HepG2 (cell line): ENCODE measurements around the gene TLL2. TPM values are rescaled to one million over a fixed set of nuclear protein-coding genes. Genes with fewer than 3 reads are reported as not detected.

Source experiments
- ATAC-seq: fragments of 200-7000 bp; cut with Tn5 transposase; 3 replicates; pipeline ENCODE4 v1.9.1; 2020; ENCODE audit warnings: mild to moderate bottlenecking, moderate library complexity
- BruUV-seq: library from RNA; stranded (reverse); fragments of 400-500 nt; replicated peaks from 2 replicates; lab custom pipeline; 2021; lab: Mats Ljungman, UMichigan
- CTCF ChIA-PET: fragments of 300-600 bp; formaldehyde crosslinking; extraction: SDS; loops from one replicate; lab custom pipeline; 2021; ENCODE audit warnings: low total read pairs, inconsistent platforms, low intra/inter-chr PET ratio; lab: Yijun Ruan, JAX
- POLR2A ChIA-PET: fragments of 350-600 bp; sonication (Branson Sonifier 250); formaldehyde crosslinking; loops from one replicate; lab custom pipeline; 2020; ENCODE audit warnings: antibody characterized with exemption, inconsistent platforms; lab: Yijun Ruan, JAX
- DNase-seq: peaks from one replicate; pipeline ENCODE4 v3.0.0-alpha.2; 2015; ENCODE audit warnings: low spot score
- FAIRE-seq: peaks from 3 replicates; lab custom pipeline; 2011; peaks lifted over from hg19 to GRCh38; lab: Jason Lieb, UNC
- H2AFZ ChIP-seq: one replicate; pipeline ENCODE4 v1.6.1; 2011; ENCODE audit warnings: low read length, inconsistent platforms
- H3K27ac ChIP-seq: fragments of 300-600 bp; 3 replicates; pipeline ENCODE4 v1.8.0; 2011; ENCODE audit warnings: mixed run types, mild to moderate bottlenecking, mixed read lengths, low read length, inconsistent platforms; ENCODE audit not compliant: insufficient read depth; ENCODE audit errors: extremely low read length
- H3K27me3 ChIP-seq, 2 experiments: fragments of 200-600 bp in 1 of 2; 2 replicates in 1 of 2; 3 replicates in 1 of 2; pipeline versions ENCODE4 v1.6.0 to v1.8.0; 2011; ENCODE audit warnings: low read length in 2 of 2, mild to moderate bottlenecking in 2 of 2, moderate library complexity in 2 of 2, inconsistent platforms in 1 of 2; ENCODE audit not compliant: insufficient read depth in 2 of 2, control insufficient read depth in 1 of 2
- H3K36me3 ChIP-seq, 2 experiments: fragments of 200-600 bp in 1 of 2; replicated peaks in 1 of 2; 2 replicates in 1 of 2; 3 replicates in 1 of 2; pipeline versions ENCODE4 v1.5.1 to v1.8.0; 2011; ENCODE audit warnings: low read length in 2 of 2, inconsistent platforms in 1 of 2; ENCODE audit not compliant: insufficient read depth in 2 of 2, control insufficient read depth in 1 of 2
- H3K4me1 ChIP-seq: 2 replicates; pipeline ENCODE4 v1.5.1; 2012; ENCODE audit warnings: low read length, inconsistent platforms; ENCODE audit not compliant: insufficient read depth
- H3K4me2 ChIP-seq: 2 replicates; pipeline ENCODE4 v1.6.0; 2011; ENCODE audit warnings: low read depth, low read length, inconsistent platforms
- H3K4me3 ChIP-seq, 3 experiments: fragments of 200-600 bp in 1 of 3; sonication (generic), shearing (Covaris generic) in 1 of 3; replicated peaks in 1 of 3; 2 replicates each; pipeline ENCODE4 v1.5.1; 2011 to 2016; ENCODE audit warnings: low read length in 3 of 3, inconsistent platforms in 2 of 3, low read depth in 2 of 3, mild to moderate bottlenecking in 2 of 3, control low read depth in 1 of 3, mixed read lengths in 1 of 3; ENCODE audit not compliant: insufficient read depth in 1 of 3
- H3K79me2 ChIP-seq: one replicate; pipeline ENCODE4 v1.6.1; 2011; ENCODE audit warnings: low read length, inconsistent platforms; ENCODE audit not compliant: insufficient read depth
- H3K9ac ChIP-seq: 2 replicates; pipeline ENCODE4 v1.6.0; 2011; ENCODE audit warnings: mild to moderate bottlenecking, low read depth, low read length, inconsistent platforms; ENCODE audit not compliant: insufficient read depth
- H3K9me3 ChIP-seq: 2 replicates; pipeline ENCODE4 v1.5.1; 2012; ENCODE audit warnings: mild to moderate bottlenecking, low read length
- H4K20me1 ChIP-seq: 2 replicates; pipeline ENCODE4 v1.6.0; 2011; ENCODE audit warnings: inconsistent platforms, mild to moderate bottlenecking, low read length, moderate library complexity; ENCODE audit not compliant: insufficient read depth
- ATF3 ChIP-seq: sonication (generic); formaldehyde crosslinking; IDR thresholded peaks from 2 replicates; pipeline ENCODE4 v1.4.0; 2020; ENCODE audit warnings: missing genetic modification reagents
- FOXA3 ChIP-seq: IDR thresholded peaks from 2 replicates; pipeline ENCODE4 v1.6.1; 2016; ENCODE audit warnings: missing genetic modification reagents, missing compliant biosample characterization
- NBN ChIP-seq: fragments of 450-650 bp; conservative IDR thresholded peaks from 2 replicates; pipeline ENCODE4 v1.6.1; 2017
- PBX3 ChIP-seq: sonication (generic); formaldehyde crosslinking; IDR thresholded peaks from 2 replicates; pipeline ENCODE4 v1.8.1; 2023; ENCODE audit warnings: missing genetic modification reagents, inconsistent platforms, borderline replicate concordance
- PRMT3 ChIP-seq: sonication (generic); formaldehyde crosslinking; IDR thresholded peaks from 2 replicates; pipeline ENCODE4 v1.8.1; 2022; ENCODE audit warnings: low read depth, mild to moderate bottlenecking, moderate library complexity, missing genetic modification reagents, borderline replicate concordance
- SP5 ChIP-seq: IDR thresholded peaks from 2 replicates; pipeline ENCODE4 v1.6.1; 2016; ENCODE audit warnings: low read depth, borderline replicate concordance
- WIZ ChIP-seq: sonication (generic); formaldehyde crosslinking; IDR thresholded peaks from 2 replicates; pipeline ENCODE4 v1.5.1; 2020; ENCODE audit warnings: mild to moderate bottlenecking, missing genetic modification reagents
- ZNF225 ChIP-seq: sonication (generic); formaldehyde crosslinking; IDR thresholded peaks from 2 replicates; pipeline ENCODE4 v1.4.0; 2020; ENCODE audit warnings: mild to moderate bottlenecking, missing genetic modification reagents
- ZNF235 ChIP-seq: sonication (generic); formaldehyde crosslinking; IDR thresholded peaks from 2 replicates; pipeline ENCODE4 v1.8.1; 2023; ENCODE audit warnings: mild to moderate bottlenecking, missing genetic modification reagents, borderline replicate concordance
- ZNF280B ChIP-seq: sonication (generic); formaldehyde crosslinking; IDR thresholded peaks from 2 replicates; pipeline ENCODE4 v1.5.0; 2020; ENCODE audit warnings: missing genetic modification reagents, mild to moderate bottlenecking, borderline replicate concordance
- ZNF782 ChIP-seq: sonication (generic); formaldehyde crosslinking; IDR thresholded peaks from 2 replicates; pipeline ENCODE4 v1.4.0; 2020; ENCODE audit warnings: missing genetic modification reagents, mild to moderate bottlenecking, borderline replicate concordance
- ZNF878 ChIP-seq: sonication (generic); formaldehyde crosslinking; IDR thresholded peaks from 2 replicates; pipeline ENCODE4 v1.8.1; 2023; ENCODE audit warnings: mild to moderate bottlenecking, missing genetic modification reagents, moderate library complexity
- WGBS: methylation state at CpG from one replicate; pipeline ENCODE4 v1.1.6; 2017; ENCODE audit warnings: low lambda C conversion rate; 5-methylcytosine and 5-hydroxymethylcytosine counted together
- in situ Hi-C: cut with HindIII; loops from 2 replicates; pipeline ENCODE4 v1.10.0; 2017; ENCODE audit warnings: low pct_unique_long_range_greater_than_20kb; ENCODE audit not compliant: extremely low pct_ligation_motif_present
- intact Hi-C: fragments of 100-400 bp; cut with micrococcal nuclease; formaldehyde crosslinking; loops from one replicate; pipeline ENCODE4 v1.10.0; 2022; ENCODE audit not compliant: unreplicated experiment
- polyA plus RNA-seq, 8 experiments: library from polyadenylated mRNA; depleted of rRNA in 3 of 8; stranded (reverse) in 7 of 8; unstranded in 1 of 8; fragments of >200 nt; fragmentation: Illumina TruSeq in 4 of 8; extraction: Trizol in 4 of 8; gene quantifications; 2 replicates each; pipeline versions ENCODE4 v1.2.1 to v1.2.3, GENCODE V29; 2011 to 2016; ENCODE audit warnings: low read depth in 4 of 8, missing spikeins in 1 of 8, mixed read lengths in 1 of 8; ENCODE audit not compliant: insufficient read depth in 1 of 8
- total RNA-seq, 5 experiments: library from RNA; depleted of rRNA; stranded (reverse); fragments of >200 nt; fragmentation: Illumina TruSeq; extraction: Trizol; gene quantifications; 2 replicates each; pipeline ENCODE4 v1.2.3, GENCODE V29; 2016; ENCODE audit warnings: low read depth in 1 of 5

The TLL2 gene
- total and polyA plus RNA-seq, 2 of the 13 experiments (the other 11 are each of a cell fraction or from before 2014, with no cell fraction given), result 0.09 TPM; not detected in 1

GRCh38 chr10:96368971-96369370 is 144.8 kb downstream of the TLL2 start:
- H3K4me1 ChIP-seq, result no peaks in the 10 kb centered on the region
- no peaks in the 10 kb centered on the region for H4K20me1 ChIP-seq
- no TSS peak for BruUV-seq
- in situ Hi-C loops, result no loop called here
- no peaks in the 10 kb centered on the region for H3K79me2 ChIP-seq
- ChIA-PET POLR2A (no interaction called here), CTCF (no interaction called here)
- DNase-seq (no peak), FAIRE-seq (no peak), ATAC-seq (no peak)
- H3K9ac ChIP-seq, result no peak overlapping the region
- H3K4me3 ChIP-seq, result no peak overlapping the region
- H3K27me3 ChIP-seq, result peaks cover 2 to 13% of the 10 kb centered on the region in 2 experiments; a peak in 3 of 5 replicates
- H3K36me3 ChIP-seq, result no peaks in the 10 kb centered on the region
- H2AFZ ChIP-seq, result no peak overlapping the region
- H3K4me2 ChIP-seq, result no peak overlapping the region
- no peak overlapping the region for H3K27ac ChIP-seq
- WGBS, result 59% methylated on average over 4 of the region's 5 CpGs
- TF ChIP-seq SP5 (CRISPR knock-in tag) (no peak), ZNF225 (CRISPR knock-in tag) (no peak), NBN (no peak), WIZ (CRISPR knock-in tag) (no peak), ATF3 (CRISPR knock-in tag) (no peak), ZNF782 (CRISPR knock-in tag) (no peak), FOXA3 (no peak), PRMT3 (CRISPR knock-in tag) (no peak), ZNF235 (CRISPR knock-in tag) (no peak), ZNF280B (CRISPR knock-in tag) (no peak), PBX3 (CRISPR knock-in tag) (no peak), ZNF878 (no peak)
- TF ChIP-seq, all 625 proteins: peak for 0
- no peaks in the 10 kb centered on the region for H3K9me3 ChIP-seq
- intact Hi-C loops, result no loop called here
